ENCODE data around the gene RASA1. TPM values are rescaled to one million over a fixed set of nuclear protein-coding genes. Genes with fewer than 3 reads are reported as not detected.

The RASA1 gene
- total RNA-seq, 1 donor from 2014 or later: 18.0 TPM

DNA sequence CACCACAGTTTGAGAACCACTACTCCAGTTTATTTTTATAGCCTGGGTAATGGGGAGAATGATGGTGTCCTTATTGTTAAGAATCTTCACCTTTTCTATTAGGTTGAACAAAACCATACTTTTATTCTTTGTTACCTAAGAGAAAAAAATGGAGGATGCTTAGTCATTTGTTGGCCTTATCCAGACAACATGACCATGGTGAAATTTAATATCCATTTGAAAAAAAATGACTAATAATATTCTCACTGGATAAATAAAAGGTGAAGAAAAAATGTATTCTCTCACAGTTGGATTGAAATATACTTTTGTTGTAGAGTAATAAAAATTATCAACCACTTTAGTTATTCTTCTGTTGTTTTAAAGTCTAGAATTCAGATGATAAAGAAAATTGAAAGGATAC, 150.8 kb downstream of the RASA1 start:
- H3K4me1 ChIP-seq: peaks cover 4% of the 10 kb centered on the region
- no peaks in the 10 kb centered on the region for H3K36me3 ChIP-seq
- no peak for DNase-seq
- intact Hi-C loops (cut with micrococcal nuclease): no loop called here
- H3K4me3 ChIP-seq: no peak overlapping the region
- TF ChIP-seq, protein P1, sequence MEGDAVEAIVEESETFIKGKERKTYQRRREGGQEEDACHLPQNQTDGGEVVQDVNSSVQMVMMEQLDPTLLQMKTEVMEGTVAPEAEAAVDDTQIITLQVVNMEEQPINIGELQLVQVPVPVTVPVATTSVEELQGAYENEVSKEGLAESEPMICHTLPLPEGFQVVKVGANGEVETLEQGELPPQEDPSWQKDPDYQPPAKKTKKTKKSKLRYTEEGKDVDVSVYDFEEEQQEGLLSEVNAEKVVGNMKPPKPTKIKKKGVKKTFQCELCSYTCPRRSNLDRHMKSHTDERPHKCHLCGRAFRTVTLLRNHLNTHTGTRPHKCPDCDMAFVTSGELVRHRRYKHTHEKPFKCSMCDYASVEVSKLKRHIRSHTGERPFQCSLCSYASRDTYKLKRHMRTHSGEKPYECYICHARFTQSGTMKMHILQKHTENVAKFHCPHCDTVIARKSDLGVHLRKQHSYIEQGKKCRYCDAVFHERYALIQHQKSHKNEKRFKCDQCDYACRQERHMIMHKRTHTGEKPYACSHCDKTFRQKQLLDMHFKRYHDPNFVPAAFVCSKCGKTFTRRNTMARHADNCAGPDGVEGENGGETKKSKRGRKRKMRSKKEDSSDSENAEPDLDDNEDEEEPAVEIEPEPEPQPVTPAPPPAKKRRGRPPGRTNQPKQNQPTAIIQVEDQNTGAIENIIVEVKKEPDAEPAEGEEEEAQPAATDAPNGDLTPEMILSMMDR (IDR thresholded peaks at IDR 0.05; ENCODE audit: borderline replicate concordance): no peak
- H3K27me3 ChIP-seq (ENCODE audit: low read depth): no peaks in the 10 kb centered on the region
- no peak overlapping the region for H3K27ac ChIP-seq (replicated peaks)
- no peaks in the 10 kb centered on the region for H3K9me3 ChIP-seq (replicated peaks)

- H3K36me3 ChIP-seq: no peaks in the 10 kb centered on the region
- intact Hi-C loops (cut with micrococcal nuclease): no loop called here
- H3K27me3 ChIP-seq (ENCODE audit: low read depth): no peaks in the 10 kb centered on the region
- no peaks in the 10 kb centered on the region for H3K9me3 ChIP-seq (replicated peaks)
- no peak overlapping the region for H3K27ac ChIP-seq (replicated peaks)
- no peaks in the 10 kb centered on the region for H3K4me1 ChIP-seq
- no peak for DNase-seq
- TF ChIP-seq, protein P1 (IDR thresholded peaks at IDR 0.05; ENCODE audit: borderline replicate concordance): no peak
- H3K4me3 ChIP-seq: no peak overlapping the region
These were observed 153.6 kb downstream of the RASA1 start for GRCh38 chr5:87421307-87421706.

DNA sequence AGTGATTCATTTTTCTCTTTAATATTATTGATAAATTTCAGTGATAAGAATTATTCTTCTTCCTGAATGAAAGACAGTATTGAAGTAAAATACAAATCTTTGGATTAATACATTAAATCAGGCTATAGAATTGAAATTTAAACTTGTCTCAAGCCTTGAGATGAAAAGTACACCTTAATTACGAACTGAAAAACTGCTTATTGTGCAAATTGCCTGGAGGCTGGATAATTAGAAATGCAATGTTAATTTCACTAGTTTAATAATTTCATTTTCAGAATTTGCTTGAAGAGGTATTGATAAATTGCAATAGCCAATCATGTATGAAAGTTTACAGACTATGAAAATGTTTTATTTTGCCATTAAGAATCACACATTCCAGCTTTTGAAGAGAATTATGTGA, 156.1 kb downstream of the RASA1 start:
- no peaks in the 10 kb centered on the region for H3K27me3 ChIP-seq (ENCODE audit: low read depth)
- no peak for DNase-seq
- no peaks in the 10 kb centered on the region for H3K9me3 ChIP-seq (replicated peaks)
- no peaks in the 10 kb centered on the region for H3K36me3 ChIP-seq
- no peaks in the 10 kb centered on the region for H3K4me1 ChIP-seq
- TF ChIP-seq, protein P1 (IDR thresholded peaks at IDR 0.05; ENCODE audit: borderline replicate concordance): no peak
- no peak overlapping the region for H3K27ac ChIP-seq (replicated peaks)
- no peak overlapping the region for H3K4me3 ChIP-seq
- intact Hi-C loops (cut with micrococcal nuclease): no loop called here

DNA sequence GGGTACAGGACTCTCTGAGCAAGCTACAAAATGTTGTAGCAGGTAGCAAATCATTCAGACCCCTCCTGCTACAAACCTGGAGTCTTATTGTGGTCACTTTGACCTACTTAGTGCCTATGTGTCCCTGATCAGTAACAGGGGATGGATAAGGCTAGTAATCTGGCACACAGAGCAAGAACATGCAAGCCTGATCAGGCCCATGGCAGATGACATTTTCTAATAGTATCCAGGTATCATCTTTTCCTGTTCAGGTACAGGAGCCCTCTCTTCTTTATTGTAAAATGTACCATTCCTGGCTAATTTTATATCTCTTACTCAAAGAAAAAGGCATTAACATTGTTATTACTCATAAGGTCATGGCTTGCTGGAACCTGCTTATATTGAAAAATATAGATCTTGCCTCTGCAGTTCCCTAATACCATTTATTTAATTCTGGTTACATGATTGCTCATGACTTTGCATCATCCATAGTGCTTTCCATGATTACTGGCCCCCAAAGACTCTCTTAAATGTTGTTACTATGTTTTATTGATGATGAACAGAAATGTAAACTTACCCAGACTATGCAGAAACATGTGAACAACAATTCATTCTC, 163.3 kb downstream of the RASA1 start:
- TF ChIP-seq, protein P1 (IDR thresholded peaks at IDR 0.05; ENCODE audit: borderline replicate concordance): no peak
- DNase-seq: no peak
- intact Hi-C loops (cut with micrococcal nuclease): no loop called here
- H3K4me1 ChIP-seq: no peaks in the 10 kb centered on the region
- H3K27ac ChIP-seq (replicated peaks): no peak overlapping the region
- no peak overlapping the region for H3K4me3 ChIP-seq
- H3K36me3 ChIP-seq: no peaks in the 10 kb centered on the region
- H3K9me3 ChIP-seq (replicated peaks): no peaks in the 10 kb centered on the region
- H3K27me3 ChIP-seq (ENCODE audit: low read depth): no peaks in the 10 kb centered on the region

DNA sequence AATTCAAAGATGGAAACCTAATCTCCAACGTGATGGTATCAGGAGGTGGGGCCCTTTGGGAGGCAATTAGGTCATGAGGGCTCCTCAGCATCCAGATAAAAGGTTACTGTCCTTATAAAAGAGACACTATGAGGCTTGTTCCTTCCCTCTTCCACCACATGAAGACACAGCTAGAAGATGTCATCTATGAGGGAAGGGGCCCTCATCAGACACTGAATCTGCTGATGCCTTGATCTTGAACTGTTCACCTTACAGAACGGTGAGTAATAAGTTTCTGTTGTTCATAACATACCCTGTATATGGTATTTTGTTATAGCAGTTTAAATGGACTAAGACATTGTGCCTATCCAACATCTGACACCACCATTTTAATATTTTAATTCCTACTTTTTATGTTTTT, 164.8 kb downstream of the RASA1 start:
- intact Hi-C loops (cut with micrococcal nuclease): no loop called here
- no peak for DNase-seq
- TF ChIP-seq, protein P1 (IDR thresholded peaks at IDR 0.05; ENCODE audit: borderline replicate concordance): no peak

More for the DNA sequence above, 164.8 kb downstream of the RASA1 start:
- Histone ChIP-seq H3K36me3 (no peaks in the 10 kb centered on the region), H3K4me1 (no peaks in the 10 kb centered on the region), H3K4me3 (no peak overlapping the region), H3K9me3 (replicated peaks) (no peaks in the 10 kb centered on the region), H3K27ac (replicated peaks) (no peak overlapping the region), H3K27me3 (ENCODE audit: low read depth) (no peaks in the 10 kb centered on the region)

Data from left ventricle myocardium inferior (tissue), 1 donor.